TTC549 (cell line): ENCODE results near the gene ARNT2.
"Not testable (repeated sequence)": the region's sequence is repeated elsewhere in the genome, so short reads cannot be mapped to it uniquely, and the experiment has no call there.

Experiments used
- FAIRE-seq: peaks from 2 replicates; lab custom pipeline; 2012; peaks lifted over from hg19 to GRCh38; lab: Jason Lieb, UNC

ARNT2 gene

DNA sequence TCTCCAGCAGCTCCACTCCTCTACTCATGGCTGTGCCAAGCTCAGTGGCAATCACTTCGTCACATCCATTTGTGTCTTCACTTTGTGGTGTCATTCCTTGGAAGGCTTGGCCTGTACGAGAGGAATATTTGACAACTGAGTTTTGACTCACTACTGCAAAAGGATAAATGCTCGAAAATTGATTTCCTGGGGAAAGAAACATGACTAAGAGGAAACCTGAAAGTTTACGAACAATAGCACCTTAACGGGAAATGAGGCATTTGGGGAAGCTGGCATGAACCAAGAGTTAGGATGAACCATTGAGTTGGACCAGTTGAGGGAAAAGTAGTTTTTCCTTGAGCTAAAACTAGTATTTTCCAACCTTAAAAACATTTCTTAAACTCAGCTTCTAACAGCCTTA, 216.7 kb downstream of the ARNT2 start:
- FAIRE-seq, result no peak

DNA sequence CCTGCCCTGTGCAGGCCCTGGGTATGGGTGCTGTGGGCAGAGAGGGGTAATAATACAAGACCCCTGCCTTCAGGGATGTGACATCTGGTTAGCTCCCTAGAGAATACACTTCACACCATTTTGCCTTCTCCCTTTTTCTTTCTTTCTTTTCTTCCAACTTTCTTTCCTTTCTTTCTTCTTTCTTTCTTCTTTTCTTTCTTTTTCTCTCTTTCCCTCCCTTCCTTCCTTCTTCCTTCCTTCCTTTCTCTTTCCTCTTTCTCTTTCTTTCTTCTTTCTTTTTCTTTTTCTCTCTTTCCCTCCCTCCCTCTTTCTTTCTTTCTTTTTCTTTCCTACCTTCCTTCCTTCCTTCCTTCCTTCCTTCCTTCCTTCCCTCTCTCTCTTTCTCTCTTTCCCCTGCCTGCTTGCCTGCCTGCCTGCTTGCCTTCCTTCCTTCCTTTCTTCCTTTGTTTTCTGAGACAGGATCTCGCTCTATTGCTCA, 222.5 kb downstream of the ARNT2 start:
- FAIRE-seq, result no peak

GRCh38 chr15:80629355-80629754, 225.2 kb downstream of the ARNT2 start:
- no peak for FAIRE-seq

DNA sequence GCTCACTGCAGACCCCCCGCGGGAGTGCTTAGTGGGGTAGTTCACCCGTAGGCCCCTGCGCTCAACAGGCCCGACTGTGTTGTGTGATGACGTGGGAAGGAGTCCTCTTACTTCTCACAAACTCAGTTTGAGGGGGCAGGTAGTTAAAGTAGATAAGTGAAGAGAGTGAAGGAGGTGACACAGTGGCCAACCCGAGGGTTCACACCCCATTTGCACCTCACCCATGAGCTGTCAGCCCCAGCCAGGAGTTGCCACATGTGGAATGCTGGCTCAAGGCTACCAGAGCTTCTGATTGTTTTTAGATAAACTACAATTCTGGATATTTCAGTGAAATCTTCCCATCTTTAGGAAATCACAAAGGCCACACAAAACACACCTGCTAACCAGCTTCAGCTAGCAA, 226.8 kb downstream of the ARNT2 start:
- FAIRE-seq, result no peak

DNA sequence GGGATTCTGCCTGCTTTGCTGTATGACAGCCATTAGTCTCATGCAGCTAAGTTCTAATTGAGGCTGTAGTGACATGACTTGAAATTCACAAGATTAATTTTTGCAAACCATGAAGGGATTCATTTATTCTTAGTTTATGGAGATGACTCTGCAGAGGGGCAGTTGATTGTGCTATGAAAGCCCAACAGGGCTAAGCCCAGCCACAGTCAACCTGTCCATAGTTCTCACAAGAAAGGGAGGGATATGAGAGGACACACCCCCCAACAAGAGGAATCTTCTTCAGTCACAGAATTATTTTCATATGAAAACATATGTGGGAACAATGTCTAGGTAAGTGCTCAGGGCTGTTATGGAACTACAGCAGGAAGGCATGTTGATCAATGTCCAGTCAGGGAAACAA, 229.0 kb downstream of the ARNT2 start:
- FAIRE-seq, result no peak

GRCh38 chr15:80635953-80636352, 231.8 kb downstream of the ARNT2 start:
- no peak for FAIRE-seq

GRCh38 chr15:80636675-80637074, 232.5 kb downstream of the ARNT2 start:
- FAIRE-seq, result no peak

- FAIRE-seq, result no peak
Measured at GRCh38 chr15:80637747-80638146, 233.6 kb downstream of the ARNT2 start.

- no peak for FAIRE-seq
Measured at GRCh38 chr15:80638553-80639167, 234.5 kb downstream of the ARNT2 start.

DNA sequence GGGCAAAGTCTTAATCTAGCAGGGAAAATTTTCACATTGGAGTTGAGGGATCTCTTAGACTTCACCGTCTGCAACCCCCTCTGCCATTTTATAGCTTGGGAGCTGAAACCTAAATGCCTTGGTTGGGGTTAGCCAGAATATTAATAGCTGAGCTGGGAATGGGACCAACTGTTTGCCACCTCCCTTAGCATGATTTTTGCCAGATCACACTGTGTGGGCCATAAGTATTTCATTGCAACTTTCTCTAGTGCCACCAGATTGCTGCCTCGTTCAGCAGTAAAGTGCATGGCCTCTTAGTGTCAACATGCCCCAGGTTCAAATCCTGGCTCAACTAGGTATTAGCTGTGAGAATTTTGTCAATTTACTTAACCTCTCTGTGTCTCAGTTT, 235.0 kb downstream of the ARNT2 start:
- no peak for FAIRE-seq

GRCh38 chr15:80640531-80641121, 236.4 kb downstream of the ARNT2 start:
- no peak for FAIRE-seq

- FAIRE-seq, result no peak
Measured at GRCh38 chr15:80641384-80641783, 237.2 kb downstream of the ARNT2 start.

- no peak for FAIRE-seq
Measured at GRCh38 chr15:80643431-80643951, 239.3 kb downstream of the ARNT2 start.

- FAIRE-seq, result no peak
Measured at GRCh38 chr15:80645494-80646065, 241.4 kb downstream of the ARNT2 start.

DNA sequence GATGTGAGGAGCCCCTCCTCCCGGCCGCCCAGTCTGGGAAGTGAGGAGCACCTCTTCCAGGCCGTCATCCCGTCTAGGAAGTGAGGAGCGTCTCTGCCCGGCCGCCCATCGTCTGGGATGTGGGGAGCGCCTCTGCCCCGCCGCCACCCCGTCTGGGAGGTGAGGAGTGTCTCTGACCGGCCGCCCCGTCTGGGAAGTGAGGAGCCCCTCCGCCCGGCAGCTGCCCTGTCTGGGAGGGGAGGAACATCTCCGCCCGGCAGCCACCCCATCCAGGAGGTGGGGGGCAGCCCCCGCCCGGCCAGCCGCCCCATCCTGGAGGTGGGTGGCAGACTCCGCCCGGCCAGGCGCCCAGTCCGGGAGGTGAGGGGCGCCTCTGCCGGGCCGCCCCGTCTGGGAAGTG, 243.2 kb downstream of the ARNT2 start:
- not testable (repeated sequence) for FAIRE-seq
